ENCODE measurements around the gene BDKRB1.

BDKRB1 gene

GRCh38 chr14:96215452-96216244 is 40.4 kb upstream of the BDKRB1 start:
- TF ChIP-seq REST (IDR thresholded peaks at IDR 0.05; ENCODE audit: insufficient read depth in 1 of 2, low read depth in 2 of 2, low read length in 2 of 2) (no peak), TAF1 (IDR thresholded peaks at IDR 0.05; ENCODE audit: borderline replicate concordance, insufficient read depth, low read length) (no peak), FOXP2 (optimal IDR thresholded peaks at IDR 0.05; ENCODE audit: borderline replicate concordance, extremely low read depth, extremely low read length, insufficient read depth) (no peak), POLR2AphosphoS5 (IDR thresholded peaks at IDR 0.05; ENCODE audit: low read depth, low read length) (no peak), SIN3A (IDR thresholded peaks at IDR 0.05; ENCODE audit: borderline replicate concordance, insufficient read depth, low read length) (no peak)

GRCh38 chr14:96216627-96217026 is 39.4 kb upstream of the BDKRB1 start:
- TF ChIP-seq TAF1 (IDR thresholded peaks at IDR 0.05; ENCODE audit: borderline replicate concordance, insufficient read depth, low read length) (no peak), SIN3A (IDR thresholded peaks at IDR 0.05; ENCODE audit: borderline replicate concordance, insufficient read depth, low read length) (no peak), POLR2AphosphoS5 (IDR thresholded peaks at IDR 0.05; ENCODE audit: low read depth, low read length) (no peak), REST (IDR thresholded peaks at IDR 0.05; ENCODE audit: insufficient read depth in 1 of 2, low read depth in 2 of 2, low read length in 2 of 2) (no peak)

- no peak for TF ChIP-seq POLR2AphosphoS5 (IDR thresholded peaks at IDR 0.05; ENCODE audit: low read depth, low read length)
- no peak for TF ChIP-seq SIN3A (IDR thresholded peaks at IDR 0.05; ENCODE audit: borderline replicate concordance, insufficient read depth, low read length)
- TF ChIP-seq REST (IDR thresholded peaks at IDR 0.05; ENCODE audit: insufficient read depth in 1 of 2, low read depth in 2 of 2, low read length in 2 of 2), result no peak
- no peak for TF ChIP-seq TAF1 (IDR thresholded peaks at IDR 0.05; ENCODE audit: borderline replicate concordance, insufficient read depth, low read length)
- no peak for TF ChIP-seq FOXP2 (optimal IDR thresholded peaks at IDR 0.05; ENCODE audit: borderline replicate concordance, extremely low read depth, extremely low read length, insufficient read depth)
These were observed 38.6 kb upstream of the BDKRB1 start for GRCh38 chr14:96217376-96217913.

GRCh38 chr14:96221109-96221650 is 34.8 kb upstream of the BDKRB1 start:
- TF ChIP-seq POLR2AphosphoS5 (IDR thresholded peaks at IDR 0.05; ENCODE audit: low read depth, low read length) (no peak), SIN3A (IDR thresholded peaks at IDR 0.05; ENCODE audit: borderline replicate concordance, insufficient read depth, low read length) (no peak), TAF1 (IDR thresholded peaks at IDR 0.05; ENCODE audit: borderline replicate concordance, insufficient read depth, low read length) (no peak), FOXP2 (optimal IDR thresholded peaks at IDR 0.05; ENCODE audit: borderline replicate concordance, extremely low read depth, extremely low read length, insufficient read depth) (no peak), REST (IDR thresholded peaks at IDR 0.05; ENCODE audit: insufficient read depth in 1 of 2, low read depth in 2 of 2, low read length in 2 of 2) (no peak)

All from PFSK-1 (cell line).